Stimulated activated CD8-positive, alpha-beta memory T cell treated with anti-CD3 and anti-CD28 coated beads, Interleukin-7, amount 100 ng/mL, for 48 hours (primary cell): Measurements from ENCODE around the gene KLF8.

Source experiments
- DNase-seq, 2 donors: peaks; one replicate each; pipeline ENCODE4 v3.0.0-alpha.2; 2020; ENCODE audit warnings: low read depth in 1 of 2; ENCODE audit errors: extremely low read depth in 1 of 2

KLF8 gene

DNA sequence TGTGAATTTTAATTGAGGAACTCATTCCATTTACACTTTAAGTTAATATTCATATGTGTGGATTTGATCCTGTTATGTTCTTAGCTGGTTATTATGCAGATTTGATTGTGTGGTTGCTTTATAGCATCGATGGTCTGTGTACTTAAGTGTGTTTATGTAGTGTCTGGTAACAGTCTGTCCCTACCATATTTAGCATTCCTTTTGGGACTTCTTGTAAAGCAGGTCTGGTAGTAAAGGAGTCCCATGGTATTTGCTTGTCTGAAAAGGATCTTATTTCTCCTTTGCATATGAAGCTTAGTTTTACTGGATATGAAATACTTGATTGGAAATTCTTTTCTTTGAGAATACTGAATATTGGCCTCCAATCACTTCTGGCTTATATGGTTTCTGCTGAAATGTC is 76.6 kb downstream of the KLF8 start:
- DNase-seq = no peak

DNA sequence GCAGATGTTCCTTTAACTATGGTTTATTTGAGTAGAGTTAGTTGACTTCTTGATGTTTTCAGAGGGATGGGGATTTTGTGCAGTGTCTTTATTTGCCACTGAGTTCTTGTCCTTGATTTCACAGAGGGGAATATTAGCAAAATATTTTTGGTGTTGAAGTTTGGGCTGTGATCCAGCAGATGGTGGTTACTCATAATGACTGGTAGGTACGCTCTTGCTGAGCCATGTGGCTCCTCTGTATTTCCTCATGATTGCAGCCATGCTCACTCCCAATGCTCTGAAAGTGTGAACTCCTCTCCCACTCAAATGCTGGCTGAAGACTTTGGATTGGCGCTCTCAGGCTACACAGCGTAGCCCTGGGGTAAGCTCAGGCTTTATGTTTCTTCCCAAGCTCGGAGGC is 77.7 kb downstream of the KLF8 start:
- no peak for DNase-seq

DNA sequence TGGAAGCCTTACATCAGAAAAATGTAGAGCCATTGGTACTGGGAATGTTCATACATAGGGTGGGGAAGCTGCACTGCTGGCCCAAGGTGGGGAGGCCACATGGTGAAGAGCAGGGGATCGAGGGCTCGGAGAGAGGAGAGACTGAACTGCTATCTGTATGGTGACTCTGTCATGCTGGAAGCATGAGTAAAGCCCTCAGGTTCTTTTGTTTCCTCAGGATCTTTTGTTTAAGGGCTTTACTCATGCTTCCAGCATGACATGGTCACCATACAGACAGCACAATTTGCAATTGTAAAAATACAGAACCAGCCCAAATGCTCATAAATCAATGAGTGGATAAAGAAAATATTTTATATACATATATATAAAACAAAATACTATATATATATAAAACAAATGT is 78.4 kb downstream of the KLF8 start:
- no peak for DNase-seq

DNA sequence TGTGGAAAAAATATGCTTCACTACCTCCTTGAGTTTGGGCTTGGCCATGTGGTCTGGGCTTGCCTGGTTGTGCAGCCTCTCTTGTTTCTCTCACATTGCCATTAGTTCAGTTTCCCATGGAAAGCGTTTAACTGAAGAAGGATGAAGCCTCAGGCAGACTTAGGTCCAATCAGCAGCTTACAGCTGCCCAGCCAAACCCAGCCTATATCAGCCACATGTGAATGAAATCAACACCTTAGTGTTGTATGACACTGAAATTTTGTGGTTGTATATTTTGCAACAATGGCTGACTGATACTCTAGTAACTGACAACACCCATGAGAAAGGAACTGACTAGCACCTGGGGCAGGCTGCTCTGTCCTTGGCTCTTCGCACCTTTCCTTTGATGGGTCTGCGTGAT is 81.2 kb downstream of the KLF8 start:
- DNase-seq = no peak

DNA sequence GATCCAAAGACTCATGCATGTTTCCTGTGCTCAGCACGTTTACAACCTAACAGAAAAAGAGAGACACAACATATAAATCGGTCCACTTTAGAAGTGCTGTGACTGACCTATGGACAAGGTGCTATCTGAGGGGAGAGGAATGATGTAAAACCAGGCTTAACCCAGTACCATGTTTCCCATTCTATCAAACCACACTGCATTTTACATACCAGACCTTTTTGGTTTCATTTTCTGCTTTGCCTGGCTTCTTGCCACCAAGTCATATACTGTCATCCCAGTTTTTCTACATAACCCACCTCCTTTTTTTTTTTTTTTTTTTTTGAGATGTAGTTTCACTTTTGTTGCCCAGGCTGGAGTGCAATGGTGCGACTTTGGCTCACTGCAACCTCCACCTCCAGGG is 82.2 kb downstream of the KLF8 start:
- DNase-seq = no peak

DNA sequence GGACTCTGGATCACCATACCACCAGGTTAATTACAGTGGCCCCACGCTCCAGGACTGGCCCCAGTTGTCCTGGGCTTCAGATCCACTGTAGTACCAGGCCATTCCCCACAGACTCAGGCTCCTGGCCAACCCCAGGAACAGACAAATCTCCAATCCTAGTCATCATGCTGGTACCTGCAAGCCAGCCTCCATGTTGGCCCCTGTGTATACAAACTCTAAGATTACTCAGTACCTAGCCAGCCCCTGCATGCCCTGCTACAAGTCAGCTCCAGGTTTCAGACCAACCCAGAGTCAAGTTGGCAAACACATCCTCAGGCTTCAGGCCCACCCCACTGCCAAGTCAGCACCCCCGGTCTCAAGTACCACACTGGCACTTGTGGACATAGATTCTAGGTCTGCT is 85.9 kb downstream of the KLF8 start:
- DNase-seq = no peak

DNA sequence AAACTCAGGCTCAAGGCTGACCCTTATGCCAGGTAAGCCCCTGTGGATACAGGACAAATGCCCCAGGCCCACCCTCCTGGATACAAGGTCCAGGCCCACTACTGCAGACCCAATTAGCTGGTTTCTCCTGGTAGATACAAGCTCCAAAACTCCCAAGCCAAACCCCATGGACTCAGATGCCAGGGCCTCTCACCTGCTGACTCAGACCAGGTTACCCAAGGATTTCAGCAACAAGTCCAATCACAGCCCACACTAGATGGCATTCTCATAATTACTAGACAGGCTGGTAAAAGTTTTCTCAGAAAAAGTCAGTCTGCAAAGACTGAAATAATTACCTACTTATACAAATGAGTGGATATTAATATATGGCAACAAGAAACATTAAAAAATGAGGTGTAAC is 87.0 kb downstream of the KLF8 start:
- no peak for DNase-seq
